ENCODE results near the gene CACNA1C. TPM values are rescaled to one million over a fixed set of nuclear protein-coding genes. Genes with fewer than 3 reads are reported as not detected.

CACNA1C gene
- total and polyA plus RNA-seq, 2 donors (not counting 1 experiment from before 2014, with no cell fraction given) = 0.01 to 0.02 TPM

- Mint-ChIP-seq H3K4me3 (no peak overlapping the region), H3K4me1 (peaks cover 6% of the 10 kb centered on the region), H3K27ac (no peak overlapping the region), H3K27me3 (peaks cover 15% of the 10 kb centered on the region), H3K9me3 (ENCODE audit: insufficient read depth) (no peaks in the 10 kb centered on the region)
- intact Hi-C loops (cut with micrococcal nuclease) = no loop called here
- ChIA-PET POLR2A (no interaction called here), CTCF (no interaction called here)
- no peak for DNase-seq
- WGBS (ENCODE audit: insufficient coverage) = 88% methylated on average over 8 of the region's 11 CpGs
- H3K9ac ChIP-seq (ENCODE audit: low read length) = no peak overlapping the region
- H4K20me1 ChIP-seq (ENCODE audit: control insufficient read depth, insufficient read depth, low read length, poor library complexity, severe bottlenecking) = no peaks in the 10 kb centered on the region
- no peaks in the 10 kb centered on the region for H3K79me2 ChIP-seq (ENCODE audit: control insufficient read depth, insufficient read depth, low read length)
- H3K27me3 ChIP-seq (replicated peaks in 1 of 4; ENCODE audit: control extremely low read depth in 1 of 4, control insufficient read depth in 3 of 4, insufficient read depth in 4 of 4, low read length in 3 of 4) = peaks cover 0 to 4% (median 1%) of the 10 kb centered on the region in 4 experiments
- H3K4me2 ChIP-seq (replicated peaks; ENCODE audit: low read depth, low read length, poor library complexity, severe bottlenecking) = no peak overlapping the region
- no peak overlapping the region for H3K4me3 ChIP-seq (ENCODE audit: control extremely low read depth in 1 of 5, extremely low read depth in 1 of 5, insufficient read depth in 1 of 5, low read depth in 2 of 5, low read length in 4 of 5)
- TF ChIP-seq, protein P1, sequence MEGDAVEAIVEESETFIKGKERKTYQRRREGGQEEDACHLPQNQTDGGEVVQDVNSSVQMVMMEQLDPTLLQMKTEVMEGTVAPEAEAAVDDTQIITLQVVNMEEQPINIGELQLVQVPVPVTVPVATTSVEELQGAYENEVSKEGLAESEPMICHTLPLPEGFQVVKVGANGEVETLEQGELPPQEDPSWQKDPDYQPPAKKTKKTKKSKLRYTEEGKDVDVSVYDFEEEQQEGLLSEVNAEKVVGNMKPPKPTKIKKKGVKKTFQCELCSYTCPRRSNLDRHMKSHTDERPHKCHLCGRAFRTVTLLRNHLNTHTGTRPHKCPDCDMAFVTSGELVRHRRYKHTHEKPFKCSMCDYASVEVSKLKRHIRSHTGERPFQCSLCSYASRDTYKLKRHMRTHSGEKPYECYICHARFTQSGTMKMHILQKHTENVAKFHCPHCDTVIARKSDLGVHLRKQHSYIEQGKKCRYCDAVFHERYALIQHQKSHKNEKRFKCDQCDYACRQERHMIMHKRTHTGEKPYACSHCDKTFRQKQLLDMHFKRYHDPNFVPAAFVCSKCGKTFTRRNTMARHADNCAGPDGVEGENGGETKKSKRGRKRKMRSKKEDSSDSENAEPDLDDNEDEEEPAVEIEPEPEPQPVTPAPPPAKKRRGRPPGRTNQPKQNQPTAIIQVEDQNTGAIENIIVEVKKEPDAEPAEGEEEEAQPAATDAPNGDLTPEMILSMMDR (IDR thresholded peaks at IDR 0.05) = no peak
- TF ChIP-seq EZH2 (IDR thresholded peaks at IDR 0.05; ENCODE audit: borderline replicate concordance, insufficient read depth, low read depth, low read length, poor library complexity, severe bottlenecking) = no peak
- peaks cover 4 to 6% of the 10 kb centered on the region in 2 donors for H3K4me1 ChIP-seq (ENCODE audit: control insufficient read depth in 2 of 2, insufficient read depth in 2 of 2, low read length in 2 of 2)
- no peaks in the 10 kb centered on the region for H3K36me3 ChIP-seq (replicated peaks in 1 of 2; ENCODE audit: control extremely low read depth in 1 of 2, control insufficient read depth in 1 of 2, extremely low read depth in 1 of 2, insufficient read depth in 2 of 2, low read length in 1 of 2)
- no peak overlapping the region for H3K27ac ChIP-seq (ENCODE audit: low read length in 2 of 2)
- no peak overlapping the region for H2AFZ ChIP-seq (ENCODE audit: insufficient read depth, low read depth, low read length, poor library complexity, severe bottlenecking)
- no peaks in the 10 kb centered on the region for H3K9me3 ChIP-seq (ENCODE audit: control extremely low read depth in 1 of 3, control insufficient read depth in 2 of 3, insufficient read depth in 1 of 3, low read length in 2 of 3)
- ATAC-seq (ENCODE audit: low read depth) = no peak
These were observed 293.1 kb downstream of the CACNA1C start for GRCh38 chr12:2345902-2346301.

GRCh38 chr12:2346416-2346815 lies 293.6 kb downstream of the CACNA1C start:
- Mint-ChIP-seq H3K27ac (no peak overlapping the region), H3K4me1 (peaks cover 11% of the 10 kb centered on the region), H3K9me3 (ENCODE audit: insufficient read depth) (no peaks in the 10 kb centered on the region), H3K27me3 (peaks cover 15% of the 10 kb centered on the region), H3K4me3 (no peak overlapping the region)
- H3K9ac ChIP-seq (ENCODE audit: low read length) = no peak overlapping the region
- DNase-seq = no peak
- peaks cover 8 to 11% of the 10 kb centered on the region in 2 donors for H3K4me1 ChIP-seq (ENCODE audit: control insufficient read depth in 2 of 2, insufficient read depth in 2 of 2, low read length in 2 of 2)
- no peaks in the 10 kb centered on the region for H3K79me2 ChIP-seq (ENCODE audit: control insufficient read depth, insufficient read depth, low read length)
- TF ChIP-seq, protein P1 (IDR thresholded peaks at IDR 0.05) = no peak
- no peak for TF ChIP-seq EZH2 (IDR thresholded peaks at IDR 0.05; ENCODE audit: borderline replicate concordance, insufficient read depth, low read depth, low read length, poor library complexity, severe bottlenecking)
- ATAC-seq (ENCODE audit: low read depth) = no peak
- H3K9me3 ChIP-seq (ENCODE audit: control extremely low read depth in 1 of 3, control insufficient read depth in 2 of 3, insufficient read depth in 1 of 3, low read length in 2 of 3) = no peaks in the 10 kb centered on the region
- intact Hi-C loops (cut with micrococcal nuclease) = no loop called here
- CTCF ChIA-PET = no interaction called here
- no peak overlapping the region for H3K4me3 ChIP-seq (ENCODE audit: control extremely low read depth in 1 of 5, extremely low read depth in 1 of 5, insufficient read depth in 1 of 5, low read depth in 2 of 5, low read length in 4 of 5)
- H2AFZ ChIP-seq (ENCODE audit: insufficient read depth, low read depth, low read length, poor library complexity, severe bottlenecking) = no peak overlapping the region
- WGBS (ENCODE audit: insufficient coverage) = no CpG with 5 or more reads among the region's 5 CpGs
- H3K36me3 ChIP-seq (replicated peaks in 1 of 2; ENCODE audit: control extremely low read depth in 1 of 2, control insufficient read depth in 1 of 2, extremely low read depth in 1 of 2, insufficient read depth in 2 of 2, low read length in 1 of 2) = no peaks in the 10 kb centered on the region
- H3K27me3 ChIP-seq (replicated peaks in 1 of 4; ENCODE audit: control extremely low read depth in 1 of 4, control insufficient read depth in 3 of 4, insufficient read depth in 4 of 4, low read length in 3 of 4) = peaks cover 0 to 4% (median 1%) of the 10 kb centered on the region in 4 experiments
- POLR2A ChIA-PET = no interaction called here
- H3K4me2 ChIP-seq (replicated peaks; ENCODE audit: low read depth, low read length, poor library complexity, severe bottlenecking) = no peak overlapping the region
- no peaks in the 10 kb centered on the region for H4K20me1 ChIP-seq (ENCODE audit: control insufficient read depth, insufficient read depth, low read length, poor library complexity, severe bottlenecking)
- no peak overlapping the region for H3K27ac ChIP-seq (ENCODE audit: low read length in 2 of 2)

All from B cell (primary cell).